ENCODE data around the gene SSC5D.
"Not testable (repeated sequence)": the region's sequence is repeated elsewhere in the genome, so short reads cannot be mapped to it uniquely, and the experiment has no call there.

SSC5D gene

DNA sequence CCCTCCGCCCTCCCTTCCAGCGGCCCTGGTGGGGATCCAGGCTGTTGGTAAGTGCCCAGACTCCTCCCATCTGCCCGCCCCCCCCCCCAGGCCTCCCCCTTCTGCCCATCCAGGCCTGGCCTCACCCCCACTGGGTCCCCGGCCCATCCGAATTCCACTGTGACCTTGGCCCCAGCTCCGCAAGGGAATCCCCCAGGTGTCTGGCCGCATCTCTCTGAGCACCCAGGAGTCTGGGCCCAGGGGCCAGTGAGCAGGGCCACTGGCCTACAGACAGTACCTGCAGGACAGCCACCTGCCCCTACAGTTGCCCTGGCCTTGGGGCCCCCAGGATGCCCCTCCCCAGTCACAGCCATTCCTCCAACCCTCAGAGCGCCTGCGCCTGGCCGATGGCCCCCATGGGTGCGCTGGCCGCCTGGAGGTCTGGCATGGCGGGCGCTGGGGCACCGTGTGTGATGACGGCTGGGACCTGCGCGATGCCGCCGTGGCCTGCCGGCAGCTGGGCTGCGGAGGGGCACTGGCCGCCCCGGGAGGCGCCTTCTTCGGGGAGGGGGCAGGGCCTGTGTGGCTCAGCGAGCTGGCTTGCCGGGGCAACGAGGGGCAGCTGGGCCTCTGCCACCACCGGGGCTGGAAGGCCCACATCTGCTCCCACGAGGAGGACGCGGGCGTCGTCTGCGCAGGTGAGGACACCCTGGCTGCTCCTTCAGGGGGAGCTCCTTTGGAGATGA, 912 bp downstream of the SSC5D start:
- DNase-seq: no peak

DNA sequence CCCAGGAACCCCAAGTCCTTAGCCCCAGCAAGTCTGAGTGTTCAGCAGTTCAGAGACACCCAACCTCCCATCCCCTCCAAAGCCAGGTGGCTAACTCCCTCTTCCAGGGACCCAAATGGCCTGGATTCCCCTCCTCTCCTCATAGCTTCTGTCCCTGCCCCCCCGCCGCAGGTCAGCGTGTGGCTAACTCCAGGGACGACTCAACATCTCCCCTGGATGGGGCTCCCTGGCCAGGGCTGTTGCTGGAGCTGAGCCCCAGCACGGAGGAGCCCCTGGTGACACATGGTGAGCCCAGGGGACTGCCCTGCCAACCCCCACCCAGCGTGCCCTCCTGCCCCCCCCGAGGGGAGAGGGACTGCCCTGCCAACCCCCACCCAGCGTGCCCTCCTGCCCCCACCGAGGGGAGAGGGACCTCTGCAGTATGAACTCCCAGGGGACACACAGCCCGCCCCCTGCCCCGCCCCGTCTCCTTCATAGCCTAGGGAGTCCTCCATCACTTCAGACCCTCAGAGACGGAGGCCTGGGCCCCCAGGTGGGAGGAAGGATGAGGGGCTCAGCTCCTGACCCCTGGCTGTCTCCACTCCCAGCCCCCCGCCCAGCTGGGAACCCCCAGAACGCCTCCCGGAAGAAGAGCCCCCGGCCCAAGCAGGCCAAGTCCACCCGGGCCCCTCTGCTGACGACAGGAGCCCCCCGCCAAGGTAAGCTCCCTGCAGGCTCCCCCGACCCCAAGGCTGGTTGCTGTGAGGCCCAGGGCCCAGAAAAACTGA, 1.7 kb downstream of the SSC5D start:
- DNase-seq: no peak

DNA sequence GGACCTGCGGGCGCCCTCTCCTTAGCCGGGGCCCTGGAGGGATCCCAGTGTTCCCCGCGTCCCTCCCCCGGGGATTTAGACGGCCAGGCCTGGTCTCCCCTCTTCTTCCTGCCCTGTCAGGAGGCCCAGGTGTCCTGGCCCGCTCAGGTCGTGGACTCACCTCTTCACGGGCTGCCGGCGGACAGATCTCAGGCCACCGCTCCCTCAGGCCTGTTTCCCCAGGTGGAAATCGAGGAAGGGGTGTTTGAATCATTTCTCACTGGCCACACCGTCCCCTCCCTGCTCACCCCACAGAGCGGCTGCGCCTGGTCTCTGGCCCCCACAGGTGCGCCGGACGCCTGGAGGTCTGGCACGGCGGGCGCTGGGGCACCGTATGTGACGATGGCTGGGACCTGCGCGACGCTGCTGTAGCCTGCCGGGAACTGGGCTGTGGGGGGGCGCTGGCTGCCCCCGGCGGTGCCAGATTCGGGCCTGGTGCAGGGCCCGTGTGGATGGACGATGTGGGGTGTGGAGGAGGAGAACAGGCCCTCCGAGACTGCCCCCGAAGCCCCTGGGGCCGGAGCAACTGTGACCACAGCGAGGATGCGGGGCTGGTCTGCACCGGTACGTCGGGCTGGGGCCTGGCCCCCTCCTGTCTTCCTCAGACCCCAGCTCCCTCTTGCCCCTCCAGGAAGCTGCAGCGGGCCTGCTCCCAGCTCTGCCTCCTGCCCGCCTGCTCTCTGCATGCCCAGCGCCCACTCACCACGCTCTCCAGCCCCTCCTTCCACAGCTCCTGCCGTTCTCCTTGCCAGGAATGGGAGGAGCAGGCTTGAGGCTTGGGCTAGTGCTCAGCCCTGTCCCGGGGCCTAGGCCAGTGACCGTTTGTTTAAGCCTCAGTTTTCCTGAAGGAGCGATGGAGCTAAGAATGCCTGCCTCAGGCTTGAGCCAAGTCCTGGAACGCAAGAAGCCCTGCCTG, 2.5 kb downstream of the SSC5D start:
- DNase-seq: no peak

DNA sequence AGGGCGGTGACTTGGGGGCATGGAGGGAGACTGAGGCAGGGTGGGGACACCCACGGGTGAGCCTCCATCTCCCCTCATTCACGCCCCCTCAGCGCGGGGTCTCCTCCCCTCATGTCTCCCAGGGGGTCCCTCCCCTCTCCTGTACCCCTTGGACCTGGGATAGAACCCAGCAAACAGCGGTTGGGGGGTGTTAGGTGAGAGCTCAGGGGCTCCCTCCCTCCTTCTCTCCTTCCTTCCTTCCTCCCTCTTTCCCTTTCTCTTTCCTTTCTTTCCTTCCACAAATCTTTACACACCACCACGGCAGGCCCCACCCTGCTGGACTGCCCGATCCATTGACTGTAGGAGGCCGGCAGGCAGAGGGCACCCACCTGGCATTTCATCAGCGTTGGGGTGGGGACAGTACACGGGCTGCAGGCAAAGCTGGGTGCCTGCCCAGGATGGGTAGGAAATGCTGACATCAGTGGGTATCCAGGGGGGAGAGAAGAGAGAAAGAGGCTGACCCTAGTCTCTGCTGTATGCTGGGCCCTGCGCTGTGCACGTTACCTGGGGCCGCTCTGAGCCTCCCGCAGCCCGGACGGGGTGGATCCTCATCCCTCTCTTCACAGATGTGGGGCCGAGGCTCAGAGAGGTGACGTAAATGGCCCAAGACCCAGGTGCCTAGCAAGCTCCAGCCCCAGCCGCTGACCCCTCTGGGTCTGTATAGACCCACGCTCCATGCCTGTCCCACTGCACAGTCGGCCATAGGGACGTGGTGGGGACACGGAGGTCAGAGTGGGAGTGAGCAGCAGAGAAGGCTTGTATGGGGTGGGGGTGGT, 3.5 kb downstream of the SSC5D start:
- no peak for DNase-seq

DNA sequence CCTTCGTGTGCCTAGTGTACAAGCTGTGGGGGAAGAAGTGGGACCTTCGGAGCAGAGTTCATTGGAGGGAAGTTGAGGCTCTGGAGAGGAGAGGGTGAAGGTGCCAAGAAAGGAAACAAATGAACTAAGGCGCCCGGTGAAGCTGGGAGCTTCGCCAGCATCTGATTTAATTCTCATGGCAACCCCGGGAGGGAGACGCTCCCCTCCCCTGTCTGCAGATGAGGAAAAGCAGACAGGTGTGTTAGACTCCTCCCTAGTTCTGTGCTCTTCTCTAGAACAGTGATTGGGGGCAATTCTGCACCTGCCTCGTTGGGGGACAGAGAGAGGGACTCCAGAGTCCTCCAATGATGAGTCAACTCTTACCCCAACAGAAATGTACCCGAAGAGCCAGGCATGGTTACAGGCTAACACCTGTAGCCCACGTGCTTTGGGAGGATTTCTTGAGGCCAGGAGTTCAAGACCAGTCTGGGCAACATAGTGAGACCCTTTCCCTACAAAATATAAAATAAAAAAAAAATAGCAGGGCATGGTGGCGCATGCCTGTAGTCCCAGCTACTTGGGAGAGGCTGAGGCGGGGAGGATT, 4.2 kb downstream of the SSC5D start:
- peak; percentile 22 for DNase-seq

DNA sequence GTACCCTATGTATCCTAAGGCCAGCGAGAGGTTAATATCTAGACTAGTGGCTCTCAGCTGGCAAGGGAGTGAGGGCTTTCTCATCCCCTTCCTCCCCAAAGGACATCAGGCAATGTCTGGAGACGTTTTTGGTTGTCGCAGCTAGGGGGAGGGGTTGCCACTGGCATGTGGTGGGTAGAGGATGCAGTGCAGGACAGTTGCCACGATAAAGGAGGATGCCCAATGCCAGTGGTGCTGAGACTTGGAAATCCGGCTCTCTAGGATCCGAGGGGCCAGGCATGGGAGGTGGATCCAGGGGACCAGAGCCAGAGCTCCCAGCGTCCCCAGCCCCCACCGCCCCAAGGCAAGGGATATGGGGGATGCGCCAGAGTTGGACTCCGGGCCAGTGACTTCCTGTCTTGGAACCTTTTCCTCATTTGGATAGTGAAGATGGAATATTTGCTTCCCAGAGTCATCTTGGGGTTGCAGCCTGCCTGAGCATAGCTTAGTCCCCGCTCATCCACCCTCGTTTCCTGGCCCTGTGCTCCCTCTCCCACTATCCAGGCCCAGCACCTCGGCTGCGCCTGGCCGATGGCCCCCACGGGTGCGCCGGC, 4.9 kb downstream of the SSC5D start:
- no peak for DNase-seq

DNA sequence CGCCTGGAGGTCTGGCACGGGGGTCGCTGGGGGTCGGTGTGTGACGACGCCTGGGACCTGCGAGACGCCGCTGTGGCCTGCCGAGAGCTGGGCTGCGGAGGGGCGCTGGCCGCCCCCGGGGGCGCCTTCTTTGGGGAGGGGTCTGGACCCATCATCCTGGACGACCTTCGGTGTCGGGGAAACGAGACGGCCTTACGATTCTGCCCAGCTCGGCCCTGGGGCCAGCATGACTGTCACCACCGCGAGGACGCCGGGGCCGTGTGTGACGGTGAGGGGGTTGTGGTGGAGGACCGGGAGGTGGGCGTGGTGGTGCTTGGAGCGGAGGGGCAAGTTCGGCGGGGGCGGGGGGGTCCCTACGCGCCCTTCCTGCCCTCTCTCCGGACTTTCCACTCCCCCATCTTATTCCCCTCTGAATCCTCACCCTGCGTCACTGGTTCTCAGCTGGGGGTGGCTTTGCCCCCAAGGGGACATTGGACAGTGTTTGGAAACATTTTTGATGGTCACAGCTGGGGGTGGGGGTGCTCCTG, 5.5 kb downstream of the SSC5D start:
- DNase-seq: no peak

DNA sequence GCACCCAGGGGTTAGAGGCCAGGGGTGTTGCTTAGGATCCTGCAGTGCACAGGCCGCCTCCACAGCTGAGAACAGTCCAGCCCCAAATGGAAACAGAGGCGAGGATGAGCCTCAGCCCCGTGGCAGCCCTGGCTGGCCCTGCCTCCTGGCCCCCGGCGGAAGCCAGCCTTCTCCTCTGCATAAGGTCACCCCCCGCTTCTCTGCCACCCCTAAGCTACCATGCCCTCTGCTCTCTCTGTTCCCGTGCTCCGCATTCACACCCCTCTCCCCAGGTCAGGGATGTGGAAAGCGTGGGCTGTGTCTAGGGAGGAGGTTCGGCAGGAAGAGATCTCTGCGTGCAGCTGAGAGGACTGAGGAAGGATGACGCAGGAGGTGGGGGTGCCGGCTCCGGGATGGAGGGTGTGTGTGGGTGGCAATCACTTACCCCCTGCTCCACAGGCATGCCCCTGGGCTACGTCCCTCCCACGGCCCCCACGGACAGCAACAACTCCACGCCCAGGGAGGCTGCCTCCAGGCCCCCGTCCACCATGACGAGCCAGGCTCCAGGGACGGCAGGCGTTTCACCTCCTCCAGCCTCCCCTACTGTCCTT, 6.0 kb downstream of the SSC5D start:
- DNase-seq: no peak

DNA sequence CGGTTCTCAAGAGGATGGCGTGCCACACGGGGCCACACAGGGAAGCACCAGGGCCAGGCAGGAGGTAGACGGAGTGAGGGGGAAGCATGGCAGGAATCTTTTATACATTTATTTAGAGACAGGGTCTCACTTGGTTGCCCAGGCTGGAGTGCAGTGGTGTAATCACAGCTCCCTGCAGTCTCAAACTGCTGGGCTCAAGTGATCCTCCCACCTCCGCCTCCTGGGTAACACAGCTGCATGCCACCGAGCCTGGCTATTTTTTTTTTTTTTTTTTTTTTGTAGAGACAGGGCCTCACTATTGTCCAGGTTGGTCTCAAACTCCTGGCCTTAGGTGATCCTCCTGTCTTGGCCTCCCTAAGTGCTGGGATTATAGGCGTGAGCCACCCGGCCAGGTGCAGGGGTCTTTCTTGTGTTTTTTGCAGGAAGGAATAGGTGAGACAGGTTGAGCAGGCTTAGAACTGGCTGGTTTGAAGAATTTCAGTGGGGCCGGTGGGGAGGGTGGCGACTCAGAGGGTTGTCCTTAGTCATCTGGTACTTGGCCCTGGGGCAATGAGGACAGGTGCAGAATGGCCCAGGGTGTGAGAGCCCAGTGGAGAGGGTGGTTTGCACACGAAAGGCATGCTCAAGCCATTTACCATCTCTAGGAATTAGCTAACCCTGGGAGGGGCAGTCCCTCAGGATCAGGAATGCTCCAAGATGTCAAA, 7.6 kb downstream of the SSC5D start:
- DNase-seq: no peak

DNA sequence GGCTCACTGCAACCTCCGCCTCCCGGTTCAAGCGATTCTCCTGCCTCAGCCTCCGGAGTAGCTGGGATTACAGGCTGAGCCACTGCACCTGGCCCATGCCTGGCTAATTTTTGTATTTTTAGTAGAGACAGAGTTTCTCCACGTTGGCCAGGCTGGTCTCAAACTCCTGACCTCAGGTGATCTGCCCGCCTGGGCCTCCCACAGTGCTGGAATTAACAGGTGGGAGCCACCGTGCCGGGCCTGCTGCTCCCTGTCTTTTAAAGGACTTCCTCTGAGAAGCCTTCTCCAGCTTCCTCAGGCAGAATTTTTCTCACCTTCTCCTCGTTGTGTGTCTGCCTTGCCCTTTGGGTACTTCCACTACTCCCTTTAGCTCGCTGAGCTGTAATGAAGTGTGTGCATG, 8.6 kb downstream of the SSC5D start:
- not testable (repeated sequence) for DNase-seq

DNA sequence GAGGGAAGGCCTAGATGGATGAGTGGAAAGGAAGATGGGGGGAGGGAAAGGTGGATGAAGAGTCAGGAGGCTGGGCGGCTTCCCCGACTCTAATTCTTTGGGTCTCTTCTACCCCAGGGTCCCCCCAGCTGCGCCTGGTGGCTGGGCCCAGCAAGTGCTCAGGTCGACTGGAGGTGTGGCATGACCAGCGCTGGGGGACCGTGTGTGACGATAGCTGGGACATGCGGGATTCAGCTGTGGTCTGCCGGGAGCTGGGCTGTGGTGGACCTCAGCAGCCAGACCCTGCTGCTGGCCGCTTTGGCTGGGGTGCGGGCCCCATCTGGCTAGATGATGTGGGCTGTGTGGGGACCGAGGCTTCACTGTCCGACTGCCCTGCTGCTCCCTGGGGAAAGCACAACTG, 9.5 kb downstream of the SSC5D start:
- no peak for DNase-seq

DNA sequence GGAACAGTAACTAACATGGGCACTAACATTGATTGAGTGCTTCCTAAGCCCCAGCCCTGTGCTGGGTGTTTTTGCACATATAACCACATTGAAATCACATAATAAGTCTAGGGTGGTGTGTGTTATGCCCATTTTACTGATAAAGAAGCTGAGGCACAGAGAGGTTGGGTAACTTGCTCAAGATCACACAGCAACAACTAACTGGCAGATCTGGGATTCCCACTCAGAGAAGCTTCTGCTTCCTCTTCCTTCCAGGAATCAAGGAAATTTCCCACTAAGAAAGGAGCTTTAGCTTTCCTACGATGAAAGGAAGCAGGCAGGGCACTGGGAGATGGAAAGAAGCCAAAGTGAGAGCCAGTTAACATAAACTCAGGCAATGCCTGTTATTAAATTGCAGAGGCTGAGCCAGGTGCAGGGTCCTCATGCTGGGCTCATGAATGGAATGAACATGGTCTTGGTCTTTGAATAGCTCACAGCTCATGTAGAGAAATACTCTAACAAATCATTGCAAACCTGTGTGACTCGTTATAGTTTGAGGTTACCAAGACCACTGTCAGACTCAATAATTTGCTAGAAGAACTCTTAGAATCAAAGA, 10.1 kb downstream of the SSC5D start:
- no peak for DNase-seq

DNA sequence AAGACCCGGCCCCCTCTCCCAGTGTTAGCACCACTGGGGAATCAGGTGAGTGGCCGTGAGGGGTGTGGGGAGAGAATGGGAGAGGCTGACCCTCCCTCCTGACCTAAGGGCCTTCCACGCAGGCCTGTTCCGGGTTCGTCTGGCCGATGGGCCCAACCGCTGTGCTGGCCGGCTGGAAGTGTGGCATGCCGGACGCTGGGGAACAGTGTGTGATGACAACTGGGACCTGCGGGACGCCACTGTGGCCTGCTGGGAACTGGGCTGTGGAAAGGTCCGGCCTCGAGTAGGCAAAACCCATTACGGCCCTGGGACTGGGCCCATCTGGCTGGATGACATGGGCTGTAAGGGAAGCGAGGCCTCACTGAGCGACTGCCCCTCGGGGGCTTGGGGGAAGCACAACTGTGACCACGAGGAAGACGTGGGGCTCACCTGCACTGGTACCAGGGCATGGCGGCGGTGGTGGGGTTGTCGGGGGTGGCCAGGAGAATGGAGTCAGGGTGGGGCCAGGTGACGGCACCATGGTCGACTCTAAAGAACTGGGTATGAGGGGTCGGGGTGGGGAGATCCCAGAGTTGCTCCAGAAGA, 12.2 kb downstream of the SSC5D start:
- DNase-seq: no peak

DNA sequence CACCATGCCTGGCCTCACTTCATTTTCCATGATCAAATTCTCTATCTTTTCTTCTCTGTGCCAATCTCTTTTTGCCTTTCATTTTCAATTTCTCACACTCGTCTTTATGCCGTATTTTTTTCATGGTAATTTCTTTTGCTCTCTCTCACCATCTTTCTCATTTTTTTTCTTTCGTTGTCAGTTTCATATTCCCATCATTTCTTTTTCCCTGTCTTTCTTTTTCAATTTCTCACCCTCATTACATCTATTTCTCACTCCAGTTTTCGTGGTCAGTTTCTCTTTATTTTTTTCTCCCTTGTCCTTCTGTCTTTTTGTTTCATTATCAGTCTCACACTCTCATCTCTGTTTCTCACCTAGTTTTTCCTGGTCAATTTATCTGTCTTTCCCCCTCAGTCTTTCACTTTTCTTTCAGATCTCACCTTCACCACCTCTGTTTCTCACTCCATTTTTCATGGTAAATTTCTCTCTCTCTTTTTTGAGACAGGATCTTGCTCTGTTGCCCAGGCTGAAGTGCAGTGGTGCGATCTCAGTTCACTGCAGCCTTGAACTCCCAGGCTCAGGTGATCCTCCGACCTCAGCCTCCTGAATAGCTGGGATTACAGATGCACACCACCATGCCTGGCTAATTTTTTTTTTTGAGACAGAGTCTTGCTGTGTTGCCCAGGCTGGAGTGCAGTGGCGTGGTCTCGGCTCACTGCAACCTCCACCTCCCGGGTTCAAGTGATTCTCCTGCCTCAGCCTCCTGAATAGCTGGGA, 14.1 kb downstream of the SSC5D start:
- DNase-seq: no peak

DNA sequence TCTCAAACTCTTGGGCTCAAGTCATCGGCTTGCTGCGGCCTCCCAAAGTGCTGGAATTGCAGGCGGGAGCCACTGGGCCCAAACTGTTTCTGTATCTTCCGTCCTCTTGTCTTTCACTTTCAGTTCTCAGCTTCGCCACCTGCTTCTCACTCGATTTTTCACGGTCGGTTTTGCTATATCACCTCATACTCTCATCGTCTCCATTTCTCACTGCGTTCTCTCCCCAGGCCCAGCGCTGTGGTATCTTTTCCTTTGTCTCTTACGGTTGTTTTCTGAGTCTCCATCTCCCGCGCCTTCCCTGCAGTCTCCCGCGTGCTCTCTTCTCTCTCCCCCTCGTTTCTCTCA, 14.9 kb downstream of the SSC5D start:
- no peak for DNase-seq

DNA sequence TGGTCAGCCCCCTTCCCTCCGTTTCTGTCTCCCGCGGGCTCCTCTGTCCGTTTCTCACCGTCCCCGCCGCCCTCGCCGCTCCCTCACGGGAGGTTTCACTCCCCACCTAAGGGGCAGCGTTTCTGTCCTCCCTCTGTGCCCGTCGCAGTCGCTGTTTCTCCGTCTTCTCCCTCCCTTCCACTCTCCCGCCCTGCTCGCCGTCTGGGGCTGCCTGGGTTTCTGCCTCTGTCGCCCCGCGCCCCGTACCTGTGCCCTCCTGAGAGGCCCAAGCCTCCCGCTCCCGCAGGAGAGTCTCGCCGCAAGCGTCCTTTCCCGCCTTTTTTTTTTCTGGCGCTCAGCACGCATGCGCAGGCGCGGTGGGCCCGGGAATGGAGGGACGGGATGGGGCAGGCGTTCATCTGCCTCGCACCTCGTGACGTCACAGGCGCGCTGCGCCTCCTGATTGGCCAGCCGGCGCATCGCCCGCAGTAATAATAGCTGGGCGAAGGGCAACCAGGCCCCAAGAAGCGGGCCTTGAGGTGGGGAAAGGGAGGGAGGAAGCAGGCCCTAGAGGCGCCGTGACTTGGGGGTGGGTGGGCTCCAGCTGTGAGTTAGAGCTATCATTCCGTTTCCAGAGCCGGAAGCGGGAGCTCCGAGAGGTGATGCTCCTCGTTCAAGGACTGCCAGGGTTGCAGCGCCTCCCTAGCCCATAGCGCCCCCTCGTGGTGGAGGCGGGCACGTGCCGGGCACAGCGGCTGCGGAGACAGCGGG, 15.4 kb downstream of the SSC5D start:
- peak; percentile 9 for DNase-seq

DNA sequence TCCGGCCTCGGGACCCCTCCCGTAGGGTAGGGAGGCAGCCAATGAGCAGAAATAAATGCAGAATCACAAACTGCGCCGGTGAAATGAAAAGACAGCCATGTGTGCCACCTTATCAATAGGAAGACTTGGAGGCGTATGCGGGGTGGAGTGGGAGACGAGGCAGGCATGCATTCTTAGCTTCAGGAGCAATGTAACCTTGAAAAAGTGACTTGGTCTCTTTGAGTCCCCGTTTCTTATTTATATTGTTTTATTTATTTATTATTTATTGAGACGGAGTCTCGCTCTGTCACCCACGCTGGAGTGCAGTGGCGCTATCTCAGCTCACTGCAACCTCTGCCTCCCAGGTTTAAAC, 16.0 kb downstream of the SSC5D start:
- no peak for DNase-seq

DNA sequence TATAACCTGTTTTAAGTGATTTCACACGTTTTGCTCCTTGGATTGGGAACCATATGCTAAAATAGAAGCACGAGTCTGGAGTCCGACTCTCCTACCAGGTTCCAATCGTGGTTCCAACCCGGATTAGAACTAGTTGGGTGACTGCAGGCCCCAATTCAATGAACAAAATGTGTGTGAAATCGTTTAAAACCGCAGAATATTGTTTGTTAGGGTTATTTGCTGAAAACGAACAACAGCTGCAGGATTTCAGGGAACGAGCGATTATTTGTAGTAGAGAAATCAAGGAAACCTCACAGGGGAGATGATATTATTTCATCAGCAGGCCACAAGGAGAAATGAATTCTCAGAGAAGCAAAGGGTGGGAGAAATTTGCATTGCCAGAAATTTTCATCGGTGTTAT, 16.7 kb downstream of the SSC5D start:
- no peak for DNase-seq
